Measurements from ENCODE around the gene PACSIN2. TPM values are rescaled to one million over a fixed set of nuclear protein-coding genes. Genes with fewer than 3 reads are reported as not detected.

Gene PACSIN2
- polyA plus RNA-seq, 2 of the 4 experiments (the other 2 are of a cell fraction), result 60.3 to 94.0 TPM

- TF ChIP-seq KDM5A (IDR thresholded peaks at IDR 0.05) (no peak), ZNF302 (CRISPR knock-in tag; IDR thresholded peaks at IDR 0.05) (no peak)
Measured at GRCh38 chr22:43004362-43005035, 10.4 kb downstream of the PACSIN2 start (continued).

- Histone ChIP-seq H3K4me1 (peaks cover 100% of the 10 kb centered on the region), H3K4me3 (peak overlapping the region; percentile 31; the same call in 2 of the 3 replicates), H3K4me2 (peak overlapping the region; percentile 85), H3K27ac (peak overlapping the region; percentile 95 to 99), H3K9me3 (no peaks in the 10 kb centered on the region)
- POLR2A ChIA-PET, result interaction anchor here (0.8 to 1.2 kb wide), 3 partner anchors 9 to 12 kb away, joined by 3 to 4 read pairs (median 3); partner anchors contain the start of gene PACSIN2
- DNase-seq (ENCODE audit: low read depth in 1 of 2, low spot score in 1 of 2), result peak in 1 of 2 experiments; percentile 42
- 0 out of 2 replicates have a peak, but pooled peaks have one; percentile 15 for TF ChIP-seq FOSL2 (IDR thresholded peaks at IDR 0.05)
- peak; percentile 67 for TF ChIP-seq FOSL2 (CRISPR knock-in tag; IDR thresholded peaks at IDR 0.05)
- TF ChIP-seq NR3C1 (IDR thresholded peaks at IDR 0.05), result no peak
- TF ChIP-seq CHD4 (IDR thresholded peaks at IDR 0.05; ENCODE audit: borderline replicate concordance), result no peak
- TF ChIP-seq ZNF302 (CRISPR knock-in tag; IDR thresholded peaks at IDR 0.05), result no peak
- no peak for TF ChIP-seq MAFK (IDR thresholded peaks at IDR 0.05; ENCODE audit: partially characterized antibody)
- no peak for TF ChIP-seq RNF2 (IDR thresholded peaks at IDR 0.05; ENCODE audit: borderline replicate concordance, low read depth)
- no peak for TF ChIP-seq KDM1A (IDR thresholded peaks at IDR 0.05; ENCODE audit: low read depth)
- TF ChIP-seq MAZ (IDR thresholded peaks at IDR 0.05; ENCODE audit: borderline replicate concordance, low read depth, low read length), result no peak
- TF ChIP-seq MAX (IDR thresholded peaks at IDR 0.05), result no peak; the same call in 1 of the 2 replicates
- no peak for TF ChIP-seq FOXS1 (CRISPR knock-in tag; IDR thresholded peaks at IDR 0.05)
- no peak for TF ChIP-seq RAD21 (conservative IDR thresholded peaks at IDR 0.05 in 1 of 2, IDR thresholded peaks at IDR 0.05 in 1 of 2)
- TF ChIP-seq GATA3 (IDR thresholded peaks at IDR 0.05; ENCODE audit: borderline replicate concordance), result peak; percentile 10; the same call in 1 of the 2 replicates
- no peak for TF ChIP-seq CTCF (IDR thresholded peaks at IDR 0.05)
- no peak for TF ChIP-seq NFE2L2 (conservative IDR thresholded peaks at IDR 0.05; ENCODE audit: low read length)
- TF ChIP-seq HMGXB4 (CRISPR knock-in tag; IDR thresholded peaks at IDR 0.05; ENCODE audit: borderline replicate concordance), result no peak
- TF ChIP-seq JUNB (IDR thresholded peaks at IDR 0.05), result peak; percentile 34; the same call in 1 of the 2 replicates
- FAIRE-seq, result peak; percentile 65
- CTCF ChIA-PET, result interaction anchor here (0.9 to 2.9 kb wide), 4 partner anchors 11 to 88 kb away, joined by 3 to 23 read pairs (median 5); no protein-coding TSS in a partner anchor
- peak; percentile 38 to 53; a peak in 5 of 6 replicates for ATAC-seq
- WGBS (ENCODE audit: missing lambda C conversion rate), result 1% methylated on average over 5 of the region's 5 CpGs
Measured at GRCh38 chr22:43002202-43002586, 12.8 kb downstream of the PACSIN2 start.

All from A549 (cell line).